SK-N-SH (cell line): ENCODE measurements around the gene DNAJA3. TPM values are rescaled to one million over a fixed set of nuclear protein-coding genes. Genes with fewer than 3 reads are reported as not detected.

Experiments used
- CTCF ChIA-PET: fragments of 300-600, 350-600 bp; formaldehyde crosslinking; extraction: SDS; loops from one replicate; lab custom pipeline; 2021; lab: Yijun Ruan, JAX
- POLR2A ChIA-PET: fragments of 350-600 bp; sonication (Branson Sonifier 250); formaldehyde crosslinking; extraction: SDS; loops from one replicate; lab custom pipeline; 2020; ENCODE audit warnings: antibody characterized with exemption, inconsistent platforms; lab: Yijun Ruan, JAX
- DNase-seq: peaks from one replicate; pipeline ENCODE4 v3.0.0; 2012
- H2AFZ ChIP-seq: fragments of 200-600 bp; sonication (generic); 2 replicates; pipeline ENCODE4 v1.8.1; 2016; ENCODE audit warnings: antibody characterized with exemption, mild to moderate bottlenecking, low read depth
- H3F3A ChIP-seq: fragments of 200-600 bp; sonication (generic); replicated peaks from 2 replicates; pipeline ENCODE3; 2016; ENCODE audit warnings: antibody characterized with exemption, mild to moderate bottlenecking; ENCODE audit not compliant: insufficient read depth
- H3K27ac ChIP-seq, 2 experiments: fragments of 200-500 bp in 1 of 2; fragments of 200-600 bp in 1 of 2; sonication (Bioruptor generic) in 1 of 2; sonication (generic), shearing (Covaris generic) in 1 of 2; 2 replicates each; pipeline versions ENCODE4 v1.5.1 to v1.6.1; 2014 to 2016; ENCODE audit warnings: low read depth in 2 of 2, inconsistent platforms in 1 of 2, low read length in 1 of 2, mild to moderate bottlenecking in 1 of 2, mixed read lengths in 1 of 2
- H3K27me3 ChIP-seq: fragments of 200-600 bp; sonication (generic), shearing (Covaris generic); 2 replicates; pipeline ENCODE4 v1.6.1; 2016; ENCODE audit warnings: mixed run types; ENCODE audit not compliant: insufficient read depth
- H3K36me3 ChIP-seq, 2 experiments: fragments of 200-500 bp in 1 of 2; fragments of 200-600 bp in 1 of 2; sonication (Bioruptor generic) in 1 of 2; sonication (generic) in 1 of 2; replicated peaks in 1 of 2; 2 replicates each; pipeline versions ENCODE3 to v1.5.1; 2014 to 2016; ENCODE audit warnings: low read length in 1 of 2, mild to moderate bottlenecking in 1 of 2; ENCODE audit not compliant: insufficient read depth in 2 of 2, control insufficient read depth in 1 of 2
- H3K4me1 ChIP-seq, 2 experiments: fragments of 200-500 bp in 1 of 2; fragments of 200-600 bp in 1 of 2; sonication (Bioruptor generic) in 1 of 2; sonication (generic), shearing (Covaris generic) in 1 of 2; 2 replicates each; pipeline versions ENCODE4 v1.5.1 to v1.6.1; 2014 to 2016; ENCODE audit warnings: low read depth in 1 of 2, low read length in 1 of 2, mixed run types in 1 of 2; ENCODE audit not compliant: insufficient read depth in 2 of 2, control insufficient read depth in 1 of 2
- H3K4me2 ChIP-seq: fragments of 200-600 bp; sonication (generic), shearing (Covaris generic); 2 replicates; pipeline ENCODE4 v1.6.1; 2017; ENCODE audit warnings: mixed run types
- H3K4me3 ChIP-seq, 2 experiments: fragments of 200-500 bp in 1 of 2; fragments of 200-600 bp in 1 of 2; sonication (Bioruptor generic) in 1 of 2; sonication (generic), shearing (Covaris generic) in 1 of 2; 2 replicates each; pipeline versions ENCODE4 v1.5.1 to v1.8.1; 2014 to 2016; ENCODE audit warnings: low read depth in 2 of 2, inconsistent platforms in 1 of 2, low read length in 1 of 2, mild to moderate bottlenecking in 1 of 2, mixed read lengths in 1 of 2, moderate library complexity in 1 of 2
- H3K79me2 ChIP-seq: fragments of 200-600 bp; sonication (generic); 2 replicates; pipeline ENCODE4 v1.8.1; 2017; ENCODE audit warnings: mild to moderate bottlenecking; ENCODE audit not compliant: insufficient read depth
- H3K9ac ChIP-seq: fragments of 200-600 bp; sonication (generic); 2 replicates; pipeline ENCODE4 v1.6.1; 2017; ENCODE audit warnings: mixed run types
- H3K9me2 ChIP-seq: fragments of 200-600 bp; sonication (generic); 2 replicates; pipeline ENCODE4 v1.6.1; 2017; ENCODE audit warnings: mixed run types
- H3K9me3 ChIP-seq: fragments of 200-600 bp; sonication (generic); 2 replicates; pipeline ENCODE4 v1.6.1; 2017; ENCODE audit warnings: mixed run types, mild to moderate bottlenecking, moderate library complexity
- H4K20me1 ChIP-seq: fragments of 200-600 bp; sonication (generic); 2 replicates; pipeline ENCODE4 v1.6.1; 2017; ENCODE audit warnings: mild to moderate bottlenecking, mixed run types; ENCODE audit not compliant: insufficient read depth
- CHD2 ChIP-seq: fragments of 150-350 bp; IDR thresholded peaks from 2 replicates; pipeline ENCODE4 v1.6.1; 2018; ENCODE audit warnings: low read length; ENCODE audit not compliant: partially characterized antibody
- ELF1 ChIP-seq: IDR thresholded peaks from 2 replicates; pipeline ENCODE4 v1.4.0; 2012
- EP300 ChIP-seq, 2 experiments: IDR thresholded peaks; 2 replicates each; pipeline versions ENCODE4 v1.4.0 to v1.6.1; 2012; ENCODE audit warnings: borderline replicate concordance in 1 of 2, low read depth in 1 of 2, low read length in 1 of 2
- FOSL2 ChIP-seq: IDR thresholded peaks from 2 replicates; pipeline ENCODE4 v1.4.0; 2012; ENCODE audit warnings: low read depth, mild to moderate bottlenecking, moderate library complexity, borderline replicate concordance
- FOXJ3 ChIP-seq: sonication (generic); formaldehyde crosslinking; IDR thresholded peaks from 2 replicates; pipeline ENCODE4 v1.5.1; 2020; ENCODE audit warnings: mild to moderate bottlenecking, missing genetic modification reagents
- MEF2A ChIP-seq: IDR thresholded peaks from 2 replicates; pipeline ENCODE4 v1.4.0; 2012; ENCODE audit warnings: low read depth, borderline replicate concordance
- NFIC ChIP-seq: IDR thresholded peaks from 2 replicates; pipeline ENCODE4 v1.4.0; 2012; ENCODE audit warnings: borderline replicate concordance
- NRF1 ChIP-seq: IDR thresholded peaks from 2 replicates; pipeline ENCODE4 v1.6.1; 2012; ENCODE audit warnings: low read depth, mild to moderate bottlenecking, low read length
- POLR2AphosphoS5 ChIP-seq: IDR thresholded peaks from 2 replicates; pipeline ENCODE4 v1.6.1; 2012; ENCODE audit warnings: low read depth, low read length
- RAD21 ChIP-seq: IDR thresholded peaks from 2 replicates; pipeline ENCODE4 v1.6.1; 2012; ENCODE audit warnings: mild to moderate bottlenecking, low read length
- RCOR1 ChIP-seq: fragments of 150-350 bp; IDR thresholded peaks from 2 replicates; pipeline ENCODE4 v1.6.1; 2017; ENCODE audit warnings: antibody characterized with exemption, low read length
- RFX5 ChIP-seq: IDR thresholded peaks from 2 replicates; pipeline ENCODE4 v1.6.1; 2012; ENCODE audit warnings: mild to moderate bottlenecking, improper control_type of control experiment, low read length
- SIN3A ChIP-seq: IDR thresholded peaks from 2 replicates; pipeline ENCODE4 v1.6.1; 2012; ENCODE audit warnings: low read depth, mild to moderate bottlenecking, low read length, moderate library complexity, borderline replicate concordance
- TCF12 ChIP-seq: IDR thresholded peaks from 2 replicates; pipeline ENCODE4 v1.4.0; 2012
- YY1 ChIP-seq: IDR thresholded peaks from 2 replicates; pipeline ENCODE4 v1.4.0; 2012; ENCODE audit warnings: low read depth, mild to moderate bottlenecking
- WGBS: methylation state at CpG from one replicate; pipeline ENCODE4 v1.1.6; 2017; ENCODE audit warnings: low lambda C conversion rate; 5-methylcytosine and 5-hydroxymethylcytosine counted together
- polyA plus RNA-seq, 3 experiments: library from polyadenylated mRNA; depleted of rRNA; stranded (reverse); fragments of >200 nt; gene quantifications; 2 replicates each; pipeline ENCODE4 v1.2.3, GENCODE V29; 2012
- TF ChIP-seq, protein P1 (sequence below): fragments of 150-350 bp; IDR thresholded peaks from 2 replicates; pipeline ENCODE4 v1.6.1; 2016; ENCODE audit warnings: mild to moderate bottlenecking, low read depth, low read length
- TF ChIP-seq, protein P2 (sequence below): fragments of 200-600 bp; sonication (generic); IDR thresholded peaks from 2 replicates; pipeline ENCODE4 v1.6.1; 2017; ENCODE audit warnings: antibody characterized with exemption, mild to moderate bottlenecking, moderate library complexity
- TF ChIP-seq, protein P3 (sequence below): fragments of 150-350 bp; IDR thresholded peaks from 2 replicates; pipeline ENCODE4 v1.6.1; 2017; ENCODE audit warnings: antibody characterized with exemption, low read length, low read depth, borderline replicate concordance
- TF ChIP-seq, protein P4 (sequence below): IDR thresholded peaks from 2 replicates; pipeline ENCODE4; 2012
- TF ChIP-seq, protein P5 (sequence below): IDR thresholded peaks from 2 replicates; pipeline ENCODE4 v1.4.0; 2012; ENCODE audit warnings: low read depth, borderline replicate concordance

The DNAJA3 gene
- polyA plus RNA-seq, 1 of the 3 experiments (the other 2 are of a cell fraction) = 52.6 TPM

DNA sequence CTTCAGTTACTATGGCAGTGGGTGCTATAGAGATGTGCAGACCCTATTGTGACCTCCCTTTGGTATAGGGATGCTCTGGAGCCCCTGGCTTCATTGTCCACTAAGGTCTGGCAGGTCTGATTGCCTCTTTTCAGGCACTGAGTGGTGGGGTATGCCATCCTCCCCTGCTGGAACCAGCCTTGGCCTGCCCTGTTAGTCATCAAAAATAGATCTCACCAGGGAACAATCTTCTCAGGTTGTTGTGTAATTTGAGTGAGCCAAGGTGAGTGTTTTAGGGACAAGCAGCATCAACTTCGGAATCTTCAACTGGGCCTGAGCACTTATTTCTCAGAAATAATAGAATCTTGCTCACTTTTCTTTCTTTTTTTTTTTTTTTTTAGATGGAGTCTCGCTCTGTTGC lies 70.1 kb downstream of the DNAJA3 start:
- peaks cover 83% of the 10 kb centered on the region for H3K79me2 ChIP-seq
- H3K27ac ChIP-seq = peak overlapping the region in 1 of 2 experiments; percentile 80; a peak in 2 of 4 replicates
- peak overlapping the region; percentile 25; the same call in 1 of the 2 replicates for H3K9ac ChIP-seq
- no peaks in the 10 kb centered on the region for H3K36me3 ChIP-seq
- no peaks in the 10 kb centered on the region for H3K9me2 ChIP-seq
- ChIA-PET POLR2A (no interaction called here), CTCF (no interaction called here)
- WGBS = 95% methylated on average over 2 of the region's 2 CpGs
- no peaks in the 10 kb centered on the region for H3K27me3 ChIP-seq
- H3K4me3 ChIP-seq = no peak overlapping the region
- H2AFZ ChIP-seq = no peak overlapping the region
- no peak for TF ChIP-seq FOSL2
- TF ChIP-seq, protein P1, sequence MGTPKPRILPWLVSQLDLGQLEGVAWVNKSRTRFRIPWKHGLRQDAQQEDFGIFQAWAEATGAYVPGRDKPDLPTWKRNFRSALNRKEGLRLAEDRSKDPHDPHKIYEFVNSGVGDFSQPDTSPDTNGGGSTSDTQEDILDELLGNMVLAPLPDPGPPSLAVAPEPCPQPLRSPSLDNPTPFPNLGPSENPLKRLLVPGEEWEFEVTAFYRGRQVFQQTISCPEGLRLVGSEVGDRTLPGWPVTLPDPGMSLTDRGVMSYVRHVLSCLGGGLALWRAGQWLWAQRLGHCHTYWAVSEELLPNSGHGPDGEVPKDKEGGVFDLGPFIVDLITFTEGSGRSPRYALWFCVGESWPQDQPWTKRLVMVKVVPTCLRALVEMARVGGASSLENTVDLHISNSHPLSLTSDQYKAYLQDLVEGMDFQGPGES = no peak
- TF ChIP-seq FOXJ3 = no peak
- no peak for TF ChIP-seq ELF1
- TF ChIP-seq RAD21 = no peak
- no peak for TF ChIP-seq CHD2
- TF ChIP-seq, protein P2, sequence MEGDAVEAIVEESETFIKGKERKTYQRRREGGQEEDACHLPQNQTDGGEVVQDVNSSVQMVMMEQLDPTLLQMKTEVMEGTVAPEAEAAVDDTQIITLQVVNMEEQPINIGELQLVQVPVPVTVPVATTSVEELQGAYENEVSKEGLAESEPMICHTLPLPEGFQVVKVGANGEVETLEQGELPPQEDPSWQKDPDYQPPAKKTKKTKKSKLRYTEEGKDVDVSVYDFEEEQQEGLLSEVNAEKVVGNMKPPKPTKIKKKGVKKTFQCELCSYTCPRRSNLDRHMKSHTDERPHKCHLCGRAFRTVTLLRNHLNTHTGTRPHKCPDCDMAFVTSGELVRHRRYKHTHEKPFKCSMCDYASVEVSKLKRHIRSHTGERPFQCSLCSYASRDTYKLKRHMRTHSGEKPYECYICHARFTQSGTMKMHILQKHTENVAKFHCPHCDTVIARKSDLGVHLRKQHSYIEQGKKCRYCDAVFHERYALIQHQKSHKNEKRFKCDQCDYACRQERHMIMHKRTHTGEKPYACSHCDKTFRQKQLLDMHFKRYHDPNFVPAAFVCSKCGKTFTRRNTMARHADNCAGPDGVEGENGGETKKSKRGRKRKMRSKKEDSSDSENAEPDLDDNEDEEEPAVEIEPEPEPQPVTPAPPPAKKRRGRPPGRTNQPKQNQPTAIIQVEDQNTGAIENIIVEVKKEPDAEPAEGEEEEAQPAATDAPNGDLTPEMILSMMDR = no peak
- no peak for TF ChIP-seq POLR2AphosphoS5
- TF ChIP-seq, protein P3, sequence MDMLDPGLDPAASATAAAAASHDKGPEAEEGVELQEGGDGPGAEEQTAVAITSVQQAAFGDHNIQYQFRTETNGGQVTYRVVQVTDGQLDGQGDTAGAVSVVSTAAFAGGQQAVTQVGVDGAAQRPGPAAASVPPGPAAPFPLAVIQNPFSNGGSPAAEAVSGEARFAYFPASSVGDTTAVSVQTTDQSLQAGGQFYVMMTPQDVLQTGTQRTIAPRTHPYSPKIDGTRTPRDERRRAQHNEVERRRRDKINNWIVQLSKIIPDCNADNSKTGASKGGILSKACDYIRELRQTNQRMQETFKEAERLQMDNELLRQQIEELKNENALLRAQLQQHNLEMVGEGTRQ = no peak
- TF ChIP-seq NFIC = no peak
- TF ChIP-seq RFX5 = no peak
- no peak for TF ChIP-seq RCOR1
- no peak for TF ChIP-seq YY1
- TF ChIP-seq, protein P4, sequence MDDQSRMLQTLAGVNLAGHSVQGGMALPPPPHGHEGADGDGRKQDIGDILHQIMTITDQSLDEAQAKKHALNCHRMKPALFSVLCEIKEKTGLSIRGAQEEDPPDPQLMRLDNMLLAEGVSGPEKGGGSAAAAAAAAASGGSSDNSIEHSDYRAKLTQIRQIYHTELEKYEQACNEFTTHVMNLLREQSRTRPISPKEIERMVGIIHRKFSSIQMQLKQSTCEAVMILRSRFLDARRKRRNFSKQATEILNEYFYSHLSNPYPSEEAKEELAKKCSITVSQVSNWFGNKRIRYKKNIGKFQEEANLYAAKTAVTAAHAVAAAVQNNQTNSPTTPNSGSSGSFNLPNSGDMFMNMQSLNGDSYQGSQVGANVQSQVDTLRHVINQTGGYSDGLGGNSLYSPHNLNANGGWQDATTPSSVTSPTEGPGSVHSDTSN = no peak
- TF ChIP-seq NRF1 = no peak
- TF ChIP-seq, protein P5, sequence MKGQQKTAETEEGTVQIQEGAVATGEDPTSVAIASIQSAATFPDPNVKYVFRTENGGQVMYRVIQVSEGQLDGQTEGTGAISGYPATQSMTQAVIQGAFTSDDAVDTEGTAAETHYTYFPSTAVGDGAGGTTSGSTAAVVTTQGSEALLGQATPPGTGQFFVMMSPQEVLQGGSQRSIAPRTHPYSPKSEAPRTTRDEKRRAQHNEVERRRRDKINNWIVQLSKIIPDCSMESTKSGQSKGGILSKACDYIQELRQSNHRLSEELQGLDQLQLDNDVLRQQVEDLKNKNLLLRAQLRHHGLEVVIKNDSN = no peak
- no peak for TF ChIP-seq EP300 (IDR thresholded peaks at IDR 0.05; ENCODE audit: borderline replicate concordance in 1 of 2, low read depth in 1 of 2, low read length in 1 of 2)
- TF ChIP-seq MEF2A = no peak
- TF ChIP-seq SIN3A = no peak
- no peak for TF ChIP-seq TCF12
- peaks cover 34% of the 10 kb centered on the region for H3F3A ChIP-seq
- peaks cover 3 to 34% of the 10 kb centered on the region in 2 experiments; a peak in 3 of 4 replicates for H3K4me1 ChIP-seq
- no peaks in the 10 kb centered on the region for H3K9me3 ChIP-seq
- no peak for DNase-seq
- H4K20me1 ChIP-seq = peaks cover 7% of the 10 kb centered on the region; the same call in 1 of the 2 replicates
- H3K4me2 ChIP-seq = peak overlapping the region; percentile 56; the same call in 1 of the 2 replicates
